Measurements from ENCODE around the gene APLF.

GRCh38 chr2:68574202-68574791 is 106.9 kb downstream of the APLF start:
- no peak for TF ChIP-seq EZH2 (IDR thresholded peaks at IDR 0.05; ENCODE audit: low read length, unreplicated experiment)
- TF ChIP-seq CTCF (conservative IDR thresholded peaks at IDR 0.05; ENCODE audit: low read depth, low read length), result no peak
- no peak for TF ChIP-seq EZH2phosphoT487 (IDR thresholded peaks at IDR 0.05; ENCODE audit: borderline replicate concordance, low read length)
